Thoracic aorta (tissue), 2 donors: ENCODE data around the gene DENND5A. TPM values are rescaled to one million over a fixed set of nuclear protein-coding genes. Genes with fewer than 3 reads are reported as not detected.
"Not testable (repeated sequence)": the region's sequence is repeated elsewhere in the genome, so short reads cannot be mapped to it uniquely, and the experiment has no call there.

Experiments used
- ATAC-seq: fragments of 150-250 bp; one replicate; pipeline ENCODE4 v1.8.0; 2017; ENCODE audit warnings: low read depth; ENCODE audit not compliant: insufficient number of reproducible peaks, low FRiP score
- DNase-seq: peaks from one replicate; pipeline ENCODE4 v3.0.0-alpha.2; 2020; ENCODE audit warnings: low spot score
- H3K27ac ChIP-seq, 2 donors: fragments of 200-600 bp; sonication (generic); 1 replicate in 1 of 2; 2 replicates in 1 of 2; pipeline ENCODE4 v1.5.1; 2016; ENCODE audit warnings: mild to moderate bottlenecking in 2 of 2, moderate library complexity in 2 of 2
- H3K27me3 ChIP-seq: fragments of 200-600 bp; sonication (generic); replicated peaks from 2 replicates; pipeline ENCODE4 v1.6.0; 2016; ENCODE audit warnings: mild to moderate bottlenecking; ENCODE audit not compliant: insufficient read depth
- H3K36me3 ChIP-seq: fragments of 200-600 bp; sonication (generic); one replicate; pipeline ENCODE4 v1.5.1; 2016
- H3K4me1 ChIP-seq, 2 donors: fragments of 200-600 bp; sonication (generic); 1 replicate in 1 of 2; 2 replicates in 1 of 2; pipeline versions ENCODE4 v1.5.1 to v1.6.0; 2016; ENCODE audit warnings: low read depth in 2 of 2, mild to moderate bottlenecking in 1 of 2; ENCODE audit not compliant: control insufficient read depth in 1 of 2
- H3K4me3 ChIP-seq: fragments of 200-600 bp; sonication (generic); 2 replicates; pipeline ENCODE4 v1.5.1; 2016; ENCODE audit warnings: mild to moderate bottlenecking
- H3K9me3 ChIP-seq: fragments of 200-600 bp; sonication (generic); 2 replicates; pipeline ENCODE4 v1.5.1; 2016
- total RNA-seq, 2 donors: library from RNA; depleted of rRNA; stranded (reverse); fragments of >200 nt; gene quantifications; one replicate each; pipeline versions ENCODE4 v1.1.0 to v1.2.3, GENCODE V29; 2016
- TF ChIP-seq, protein P1 (sequence below): fragments of 200-600 bp; sonication (generic); IDR thresholded peaks from one replicate; pipeline ENCODE4 v1.5.1; 2019; ENCODE audit warnings: antibody characterized with exemption

Gene DENND5A
- total RNA-seq, 2 donors from 2014 or later, result 169 to 178 TPM

DNA sequence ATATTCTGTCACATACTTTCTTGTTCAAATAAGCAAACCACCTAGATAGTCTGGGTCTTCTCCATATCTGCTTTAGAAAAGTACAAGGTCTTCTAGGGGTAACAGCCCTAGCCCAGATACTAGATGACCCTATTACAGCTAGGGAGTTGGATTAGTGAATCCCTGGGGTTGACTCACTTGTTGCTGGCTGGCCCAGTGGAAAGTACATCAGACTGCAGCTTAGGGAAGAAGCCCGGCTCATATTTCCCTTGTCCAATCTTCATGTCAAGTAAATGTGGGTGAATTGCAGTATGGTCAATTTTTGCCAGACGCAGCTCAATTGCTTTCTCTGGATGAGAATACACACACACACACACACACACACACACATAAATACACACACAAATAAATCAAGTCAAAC is 94.7 kb downstream of the DENND5A start:
- DNase-seq (no peak), ATAC-seq (no peak)
- Histone ChIP-seq H3K27ac (no peak overlapping the region), H3K9me3 (no peaks in the 10 kb centered on the region), H3K4me3 (no peak overlapping the region), H3K36me3 (peaks cover 17% of the 10 kb centered on the region), H3K27me3 (no peaks in the 10 kb centered on the region), H3K4me1 (no peaks in the 10 kb centered on the region)
- TF ChIP-seq, protein P1, sequence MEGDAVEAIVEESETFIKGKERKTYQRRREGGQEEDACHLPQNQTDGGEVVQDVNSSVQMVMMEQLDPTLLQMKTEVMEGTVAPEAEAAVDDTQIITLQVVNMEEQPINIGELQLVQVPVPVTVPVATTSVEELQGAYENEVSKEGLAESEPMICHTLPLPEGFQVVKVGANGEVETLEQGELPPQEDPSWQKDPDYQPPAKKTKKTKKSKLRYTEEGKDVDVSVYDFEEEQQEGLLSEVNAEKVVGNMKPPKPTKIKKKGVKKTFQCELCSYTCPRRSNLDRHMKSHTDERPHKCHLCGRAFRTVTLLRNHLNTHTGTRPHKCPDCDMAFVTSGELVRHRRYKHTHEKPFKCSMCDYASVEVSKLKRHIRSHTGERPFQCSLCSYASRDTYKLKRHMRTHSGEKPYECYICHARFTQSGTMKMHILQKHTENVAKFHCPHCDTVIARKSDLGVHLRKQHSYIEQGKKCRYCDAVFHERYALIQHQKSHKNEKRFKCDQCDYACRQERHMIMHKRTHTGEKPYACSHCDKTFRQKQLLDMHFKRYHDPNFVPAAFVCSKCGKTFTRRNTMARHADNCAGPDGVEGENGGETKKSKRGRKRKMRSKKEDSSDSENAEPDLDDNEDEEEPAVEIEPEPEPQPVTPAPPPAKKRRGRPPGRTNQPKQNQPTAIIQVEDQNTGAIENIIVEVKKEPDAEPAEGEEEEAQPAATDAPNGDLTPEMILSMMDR, result no peak

DNA sequence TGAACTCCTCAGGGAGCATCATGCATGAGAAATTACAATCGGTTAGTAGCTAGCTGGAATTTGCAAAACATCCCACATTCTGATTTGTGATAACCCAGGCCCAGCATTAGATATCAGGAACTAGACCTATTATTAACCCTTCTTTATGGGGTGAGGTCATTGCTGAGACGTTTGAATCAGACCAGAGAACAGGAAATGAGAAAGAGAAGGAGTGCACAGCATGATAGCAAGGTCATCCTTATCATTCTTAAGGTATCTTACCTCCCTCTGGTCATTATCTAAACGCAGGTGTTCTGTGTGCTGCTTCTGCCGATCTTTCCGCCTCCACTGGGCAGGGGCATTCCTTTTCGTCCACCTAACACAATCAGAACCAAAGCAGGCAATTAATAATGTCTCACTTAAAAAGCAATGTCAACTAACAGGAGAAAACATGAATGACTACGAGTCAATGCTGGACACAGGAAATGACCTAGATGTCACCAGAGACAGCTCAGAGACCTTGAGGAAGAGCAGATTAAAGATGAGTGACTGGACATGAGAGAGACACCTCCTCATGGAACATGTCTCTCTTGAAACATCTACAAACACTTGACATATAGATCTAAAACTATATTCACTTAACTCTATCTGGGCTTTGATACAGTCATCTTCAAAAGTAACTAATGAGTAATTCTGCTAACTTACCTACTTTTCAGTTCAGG is 95.4 kb downstream of the DENND5A start:
- DNase-seq (no peak), ATAC-seq (no peak)
- Histone ChIP-seq H3K27me3 (no peaks in the 10 kb centered on the region), H3K4me1 (no peaks in the 10 kb centered on the region), H3K4me3 (no peak overlapping the region), H3K36me3 (peaks cover 17% of the 10 kb centered on the region), H3K9me3 (no peaks in the 10 kb centered on the region), H3K27ac (no peak overlapping the region)
- TF ChIP-seq, protein P1, result no peak

DNA sequence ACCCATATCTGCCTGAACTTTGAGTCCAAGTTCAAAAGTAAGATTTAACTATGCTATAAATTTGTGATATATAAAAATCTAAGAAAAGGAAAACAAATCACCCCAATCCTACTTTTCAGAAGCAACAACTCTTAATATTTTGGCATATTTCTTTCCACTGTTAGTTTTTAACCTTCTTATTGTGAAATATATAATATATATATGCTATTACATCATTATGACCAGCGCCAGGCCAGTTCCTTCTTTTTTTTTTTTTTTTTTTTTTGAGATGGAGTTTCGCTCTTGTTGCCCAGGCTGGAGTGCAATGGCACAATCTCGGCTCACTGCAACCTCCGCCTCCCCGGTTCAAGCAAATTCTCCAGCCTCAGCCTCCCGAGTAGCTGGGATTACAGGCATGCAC is 103.2 kb downstream of the DENND5A start:
- not testable (repeated sequence) for ATAC-seq, DNase-seq, H3K27ac ChIP-seq, H3K4me3 ChIP-seq, H3K9me3 ChIP-seq, H3K4me1 ChIP-seq, H3K27me3 ChIP-seq
- peaks cover 17% of the 10 kb centered on the region for H3K36me3 ChIP-seq

DNA sequence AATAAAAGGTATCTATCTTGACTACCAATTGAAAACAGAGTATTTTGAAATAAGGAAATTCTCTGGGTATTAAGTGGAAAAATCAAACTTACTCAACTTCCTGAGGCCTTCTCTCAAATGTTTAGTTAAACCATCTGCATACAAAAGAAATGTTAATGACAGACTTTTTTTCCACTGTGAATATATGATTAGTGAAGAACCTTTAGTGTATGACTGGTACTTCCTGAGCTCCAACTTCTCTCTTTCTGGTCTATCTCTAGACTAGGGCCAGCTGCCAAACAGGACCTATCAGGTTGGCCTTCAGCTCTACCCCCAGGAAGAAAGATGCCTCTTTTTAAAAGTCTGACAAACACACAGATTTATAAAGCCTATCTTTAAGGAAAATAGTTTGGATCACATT is 105.0 kb downstream of the DENND5A start:
- TF ChIP-seq, protein P1, result no peak
- ATAC-seq (no peak), DNase-seq (no peak)
- no peak overlapping the region for H3K4me3 ChIP-seq
- H3K27me3 ChIP-seq, result no peaks in the 10 kb centered on the region
- H3K9me3 ChIP-seq, result no peaks in the 10 kb centered on the region
- H3K27ac ChIP-seq, result no peak overlapping the region
- H3K4me1 ChIP-seq, result peaks cover 0 to 6% of the 10 kb centered on the region in 2 donors
- peaks cover 20% of the 10 kb centered on the region for H3K36me3 ChIP-seq

DNA sequence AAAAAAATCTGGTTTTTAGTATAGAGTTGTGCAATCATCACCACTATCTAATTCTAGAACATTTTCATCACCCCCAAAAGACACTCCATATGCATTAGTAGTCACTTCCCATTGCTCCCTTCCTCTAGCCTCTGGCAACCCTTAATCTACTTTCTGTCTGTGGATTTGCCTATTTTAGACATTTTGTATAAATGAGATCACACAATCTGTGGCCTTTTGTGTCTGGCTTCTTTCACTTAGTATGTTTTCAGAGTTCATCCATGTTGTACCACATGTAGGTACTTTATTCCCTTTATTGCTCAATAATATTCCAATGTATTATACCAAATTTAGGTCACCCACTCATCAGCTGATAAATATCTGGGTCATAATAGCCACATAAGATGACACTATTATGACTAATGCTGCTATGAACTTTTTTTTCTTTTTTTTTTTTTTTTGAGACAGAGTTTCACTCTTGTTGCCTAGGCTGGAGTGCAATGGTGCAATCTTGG is 106.2 kb downstream of the DENND5A start:
- Histone ChIP-seq H3K27ac (no peak overlapping the region), H3K9me3 (no peaks in the 10 kb centered on the region), H3K36me3 (peaks cover 21% of the 10 kb centered on the region), H3K4me1 (peaks cover 0 to 6% of the 10 kb centered on the region in 2 donors), H3K27me3 (no peaks in the 10 kb centered on the region), H3K4me3 (no peak overlapping the region)
- no peak for ATAC-seq
- TF ChIP-seq, protein P1, result no peak
- DNase-seq, result no peak
